ENCODE data around the gene TMIGD2.
A peak's percentile ranks its signal among the peaks of the same experiment; 100 is the strongest.

The TMIGD2 gene

GRCh38 chr19:4343370-4344307 is 41.5 kb upstream of the TMIGD2 start, which contains the start of gene MPND:
TSS of gene MPND (plus strand) at chr19:4343562. CDS start at chr19:4343594, 32 bp downstream.
- in situ Hi-C loops (cut with MboI; ENCODE audit: low pct_unique_long_range_greater_than_20kb, low sequenced_read_pairs, unreplicated experiment) = no loop called here
- TF ChIP-seq, protein P1, sequence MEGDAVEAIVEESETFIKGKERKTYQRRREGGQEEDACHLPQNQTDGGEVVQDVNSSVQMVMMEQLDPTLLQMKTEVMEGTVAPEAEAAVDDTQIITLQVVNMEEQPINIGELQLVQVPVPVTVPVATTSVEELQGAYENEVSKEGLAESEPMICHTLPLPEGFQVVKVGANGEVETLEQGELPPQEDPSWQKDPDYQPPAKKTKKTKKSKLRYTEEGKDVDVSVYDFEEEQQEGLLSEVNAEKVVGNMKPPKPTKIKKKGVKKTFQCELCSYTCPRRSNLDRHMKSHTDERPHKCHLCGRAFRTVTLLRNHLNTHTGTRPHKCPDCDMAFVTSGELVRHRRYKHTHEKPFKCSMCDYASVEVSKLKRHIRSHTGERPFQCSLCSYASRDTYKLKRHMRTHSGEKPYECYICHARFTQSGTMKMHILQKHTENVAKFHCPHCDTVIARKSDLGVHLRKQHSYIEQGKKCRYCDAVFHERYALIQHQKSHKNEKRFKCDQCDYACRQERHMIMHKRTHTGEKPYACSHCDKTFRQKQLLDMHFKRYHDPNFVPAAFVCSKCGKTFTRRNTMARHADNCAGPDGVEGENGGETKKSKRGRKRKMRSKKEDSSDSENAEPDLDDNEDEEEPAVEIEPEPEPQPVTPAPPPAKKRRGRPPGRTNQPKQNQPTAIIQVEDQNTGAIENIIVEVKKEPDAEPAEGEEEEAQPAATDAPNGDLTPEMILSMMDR (IDR thresholded peaks at IDR 0.05; ENCODE audit: extremely low read depth, insufficient read depth, missing control alignments) = no peak

DNA sequence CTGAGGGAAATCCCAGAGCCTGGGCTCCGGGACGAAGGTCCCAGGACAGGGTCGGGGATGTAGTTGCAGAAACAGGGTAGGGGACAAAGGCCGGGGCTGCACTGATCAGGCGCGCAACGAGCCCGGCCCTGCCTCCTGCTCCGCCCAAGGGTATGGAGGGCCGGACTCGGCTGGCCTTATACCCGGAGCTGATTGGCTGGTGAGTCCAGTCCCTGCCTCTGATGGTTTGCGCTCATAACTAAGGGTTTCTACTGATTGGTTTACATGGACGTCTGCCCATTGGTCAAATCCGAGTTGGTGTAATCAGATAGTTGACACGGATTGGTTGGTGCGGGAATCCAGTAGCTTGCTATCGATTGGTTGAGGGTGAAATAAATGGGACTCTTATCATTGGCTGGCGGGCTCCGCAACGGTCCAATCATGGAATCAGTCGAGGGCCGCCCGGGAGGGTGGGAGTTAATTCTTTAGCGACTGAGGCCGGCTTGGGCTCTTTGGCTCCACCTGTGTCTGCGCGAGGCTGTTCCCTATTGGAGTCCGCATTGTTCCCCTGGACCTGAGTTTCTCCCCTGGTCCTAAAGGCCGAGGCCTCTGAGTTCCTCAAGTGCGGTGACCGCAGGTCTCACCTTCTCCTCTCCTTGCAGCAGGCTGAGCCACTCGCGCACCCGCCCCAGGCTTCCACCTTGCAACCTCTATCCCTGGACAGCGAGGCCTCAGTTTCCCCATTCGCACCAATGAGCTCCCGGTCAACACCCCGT is 40.6 kb upstream of the TMIGD2 start:
- DNase-seq (ENCODE audit: low spot score) = peak; percentile 93
- TF ChIP-seq, protein P1 (IDR thresholded peaks at IDR 0.05; ENCODE audit: extremely low read depth, insufficient read depth, missing control alignments) = peak; percentile 6
- in situ Hi-C loops (cut with MboI; ENCODE audit: low pct_unique_long_range_greater_than_20kb, low sequenced_read_pairs, unreplicated experiment) = no loop called here

More at GRCh38 chr19:4343370-4344307, 41.5 kb upstream of the TMIGD2 start, which contains the start of gene MPND:
- DNase-seq (ENCODE audit: low spot score) = peak; percentile 92

- TF ChIP-seq, protein P1 (IDR thresholded peaks at IDR 0.05; ENCODE audit: extremely low read depth, insufficient read depth, missing control alignments) = no peak
- no peak for DNase-seq (ENCODE audit: low spot score)
- in situ Hi-C loops (cut with MboI; ENCODE audit: low pct_unique_long_range_greater_than_20kb, low sequenced_read_pairs, unreplicated experiment) = no loop called here
Observed at GRCh38 chr19:4342314-4342614, 40.1 kb upstream of the TMIGD2 start.

- in situ Hi-C loops (cut with MboI; ENCODE audit: low pct_unique_long_range_greater_than_20kb, low sequenced_read_pairs, unreplicated experiment) = no loop called here
- no peak for DNase-seq (ENCODE audit: low spot score)
- TF ChIP-seq, protein P1 (IDR thresholded peaks at IDR 0.05; ENCODE audit: extremely low read depth, insufficient read depth, missing control alignments) = no peak
Observed at GRCh38 chr19:4338441-4339355, 36.5 kb upstream of the TMIGD2 start, which contains the start of gene STAP2. TSS of gene STAP2 (minus strand) at chr19:4338827. CDS start at chr19:4338753, 74 bp downstream.

GRCh38 chr19:4337906-4338440 is 35.8 kb upstream of the TMIGD2 start:
- in situ Hi-C loops (cut with MboI; ENCODE audit: low pct_unique_long_range_greater_than_20kb, low sequenced_read_pairs, unreplicated experiment) = no loop called here
- TF ChIP-seq, protein P1 (IDR thresholded peaks at IDR 0.05; ENCODE audit: extremely low read depth, insufficient read depth, missing control alignments) = no peak
- DNase-seq (ENCODE audit: low spot score) = no peak

Data from GM13977 (cell line).